Loucy (cell line): ENCODE measurements around the gene SCO2.

ENCODE experiments used
- H2AFZ ChIP-seq: fragments of 200-600 bp; sonication (generic); 2 replicates; pipeline ENCODE4 v1.6.0; 2016; ENCODE audit warnings: antibody characterized with exemption, mild to moderate bottlenecking, low read length, moderate library complexity
- H3F3A ChIP-seq: fragments of 200-600 bp; 2 replicates; pipeline ENCODE4 v1.6.0; 2016; ENCODE audit warnings: antibody characterized with exemption, low read depth, mild to moderate bottlenecking
- H3K27me3 ChIP-seq: fragments of 200-600 bp; sonication (generic); 2 replicates; pipeline ENCODE4 v1.6.1; 2014; ENCODE audit warnings: low read length, mild to moderate bottlenecking; ENCODE audit not compliant: insufficient read depth, poor library complexity, severe bottlenecking
- H3K36me3 ChIP-seq: fragments of 200-600 bp; sonication (generic); 2 replicates; pipeline ENCODE4 v1.6.1; 2016; ENCODE audit warnings: low read length; ENCODE audit not compliant: insufficient read depth
- H3K4me1 ChIP-seq: fragments of 200-600 bp; sonication (generic); 2 replicates; pipeline ENCODE4 v1.5.1; 2014; ENCODE audit warnings: low read length, mild to moderate bottlenecking; ENCODE audit not compliant: insufficient read depth, poor library complexity, severe bottlenecking
- H3K4me2 ChIP-seq: fragments of 200-600 bp; sonication (generic); 2 replicates; pipeline ENCODE4 v1.6.0; 2014; ENCODE audit warnings: antibody characterized with exemption, low read length, low read depth, mild to moderate bottlenecking; ENCODE audit not compliant: poor library complexity, severe bottlenecking
- H3K4me3 ChIP-seq: fragments of 200-600 bp; sonication (generic); 2 replicates; pipeline ENCODE4 v1.5.1; 2014; ENCODE audit warnings: low read length, mild to moderate bottlenecking, mixed read lengths; ENCODE audit not compliant: poor library complexity, severe bottlenecking
- H3K79me2 ChIP-seq: fragments of 200-600 bp; sonication (generic); 2 replicates; pipeline ENCODE4 v1.6.1; 2014; ENCODE audit warnings: low read length; ENCODE audit not compliant: insufficient read depth
- H3K9ac ChIP-seq: fragments of 200-600 bp; sonication (generic); 2 replicates; pipeline ENCODE4 v1.6.0; 2014; ENCODE audit warnings: mild to moderate bottlenecking, low read depth, low read length, moderate library complexity; ENCODE audit not compliant: poor library complexity, severe bottlenecking
- H3K9me2 ChIP-seq: fragments of 200-600 bp; sonication (generic); replicated peaks from 2 replicates; pipeline ENCODE4 v1.6.1; 2016; ENCODE audit warnings: low read depth, low read length, mixed read lengths
- H3K9me3 ChIP-seq: fragments of 200-600 bp; sonication (generic); 2 replicates; pipeline ENCODE4 v1.6.1; 2014; ENCODE audit warnings: mild to moderate bottlenecking, antibody characterized with exemption, low read length, low read depth; ENCODE audit not compliant: insufficient read depth
- H4K20me1 ChIP-seq: fragments of 200-600 bp; sonication (generic); 2 replicates; pipeline ENCODE4 v1.6.0; 2014; ENCODE audit warnings: antibody characterized with exemption, low read length, mild to moderate bottlenecking; ENCODE audit not compliant: insufficient read depth, poor library complexity, severe bottlenecking
- EZH2phosphoT487 ChIP-seq: fragments of 200-600 bp; IDR thresholded peaks from 2 replicates; pipeline ENCODE4 v1.6.1; 2018; ENCODE audit warnings: antibody characterized with exemption, mild to moderate bottlenecking, moderate library complexity, borderline replicate concordance
- TF ChIP-seq, protein P1 (sequence below): fragments of 200-600 bp; sonication (generic); conservative IDR thresholded peaks from 2 replicates; pipeline ENCODE4 v1.5.1; 2014; ENCODE audit warnings: mild to moderate bottlenecking, antibody characterized with exemption, low read length

SCO2 gene

DNA sequence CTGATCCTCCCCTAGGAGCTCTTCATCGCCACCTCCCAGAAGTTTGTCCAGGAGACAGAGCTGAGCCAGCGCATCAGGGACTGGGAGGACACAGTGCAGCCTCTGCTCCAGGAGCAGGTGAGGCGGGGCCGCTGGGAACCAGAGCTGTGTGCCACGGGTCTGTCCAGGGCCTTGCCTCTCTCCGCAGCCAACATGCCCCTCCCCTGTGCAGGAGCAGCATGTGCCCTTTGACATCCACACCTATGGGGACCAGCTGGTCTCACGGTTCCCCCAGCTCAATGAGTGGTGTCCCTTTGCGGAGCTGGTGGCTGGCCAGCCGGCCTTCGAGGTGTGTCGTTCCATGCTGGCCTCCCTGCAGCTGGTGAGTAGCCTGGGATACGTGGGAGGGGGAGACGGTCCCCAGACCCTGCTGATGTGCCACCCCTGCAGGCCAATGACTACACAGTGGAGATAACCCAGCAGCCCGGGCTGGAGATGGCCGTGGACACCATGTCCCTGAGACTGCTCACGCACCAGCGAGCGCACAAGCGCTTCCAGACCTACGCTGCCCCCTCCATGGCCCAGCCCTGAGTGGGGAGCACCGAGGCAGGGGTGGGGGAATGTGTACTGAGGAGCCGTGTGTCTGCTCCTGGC is 2.5 kb downstream of the SCO2 start:
- H3K4me1 ChIP-seq = peaks cover 16% of the 10 kb centered on the region
- no peaks in the 10 kb centered on the region for H3K9me2 ChIP-seq
- H3K9ac ChIP-seq = no peak overlapping the region
- no peak for TF ChIP-seq EZH2phosphoT487
- TF ChIP-seq, protein P1, sequence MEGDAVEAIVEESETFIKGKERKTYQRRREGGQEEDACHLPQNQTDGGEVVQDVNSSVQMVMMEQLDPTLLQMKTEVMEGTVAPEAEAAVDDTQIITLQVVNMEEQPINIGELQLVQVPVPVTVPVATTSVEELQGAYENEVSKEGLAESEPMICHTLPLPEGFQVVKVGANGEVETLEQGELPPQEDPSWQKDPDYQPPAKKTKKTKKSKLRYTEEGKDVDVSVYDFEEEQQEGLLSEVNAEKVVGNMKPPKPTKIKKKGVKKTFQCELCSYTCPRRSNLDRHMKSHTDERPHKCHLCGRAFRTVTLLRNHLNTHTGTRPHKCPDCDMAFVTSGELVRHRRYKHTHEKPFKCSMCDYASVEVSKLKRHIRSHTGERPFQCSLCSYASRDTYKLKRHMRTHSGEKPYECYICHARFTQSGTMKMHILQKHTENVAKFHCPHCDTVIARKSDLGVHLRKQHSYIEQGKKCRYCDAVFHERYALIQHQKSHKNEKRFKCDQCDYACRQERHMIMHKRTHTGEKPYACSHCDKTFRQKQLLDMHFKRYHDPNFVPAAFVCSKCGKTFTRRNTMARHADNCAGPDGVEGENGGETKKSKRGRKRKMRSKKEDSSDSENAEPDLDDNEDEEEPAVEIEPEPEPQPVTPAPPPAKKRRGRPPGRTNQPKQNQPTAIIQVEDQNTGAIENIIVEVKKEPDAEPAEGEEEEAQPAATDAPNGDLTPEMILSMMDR = no peak
- no peak overlapping the region for H2AFZ ChIP-seq
- peaks cover 53% of the 10 kb centered on the region; the same call in 1 of the 2 replicates for H3K36me3 ChIP-seq
- no peaks in the 10 kb centered on the region for H3K27me3 ChIP-seq
- no peak overlapping the region for H3K4me2 ChIP-seq
- peaks cover 16% of the 10 kb centered on the region; the same call in 1 of the 2 replicates for H3K79me2 ChIP-seq
- H3K4me3 ChIP-seq = no peak overlapping the region
- H3K9me3 ChIP-seq = no peaks in the 10 kb centered on the region
- peaks cover 9% of the 10 kb centered on the region for H4K20me1 ChIP-seq
- peaks cover 4% of the 10 kb centered on the region; the same call in 1 of the 2 replicates for H3F3A ChIP-seq

GRCh38 chr22:50522208-50522805 is 3.1 kb downstream of the SCO2 start:
- Histone ChIP-seq H3K4me3 (no peak overlapping the region), H3K9me2 (no peaks in the 10 kb centered on the region), H3K9me3 (no peaks in the 10 kb centered on the region), H2AFZ (no peak overlapping the region), H3K27me3 (no peaks in the 10 kb centered on the region), H3F3A (peaks cover 4% of the 10 kb centered on the region; the same call in 1 of the 2 replicates), H3K79me2 (peaks cover 17% of the 10 kb centered on the region; the same call in 1 of the 2 replicates), H3K9ac (no peak overlapping the region), H3K36me3 (peaks cover 59% of the 10 kb centered on the region; the same call in 1 of the 2 replicates), H4K20me1 (peaks cover 6% of the 10 kb centered on the region), H3K4me1 (peaks cover 12% of the 10 kb centered on the region), H3K4me2 (no peak overlapping the region)
- no peak for TF ChIP-seq EZH2phosphoT487

- H3K79me2 ChIP-seq = peaks cover 23% of the 10 kb centered on the region; the same call in 1 of the 2 replicates
- peaks cover 6% of the 10 kb centered on the region for H3K4me1 ChIP-seq
- TF ChIP-seq EZH2phosphoT487 = no peak
- TF ChIP-seq, protein P1 = no peak
- H3K4me3 ChIP-seq = no peak overlapping the region
- no peak overlapping the region for H3K4me2 ChIP-seq
- no peaks in the 10 kb centered on the region for H3K27me3 ChIP-seq
- no peaks in the 10 kb centered on the region for H3K9me2 ChIP-seq
- H3K9ac ChIP-seq = no peak overlapping the region
- no peak overlapping the region for H2AFZ ChIP-seq
- H3F3A ChIP-seq = peaks cover 4% of the 10 kb centered on the region; the same call in 1 of the 2 replicates
- peaks cover 61% of the 10 kb centered on the region; the same call in 1 of the 2 replicates for H3K36me3 ChIP-seq
- H4K20me1 ChIP-seq = peaks cover 3% of the 10 kb centered on the region
- H3K9me3 ChIP-seq = no peaks in the 10 kb centered on the region
Measured at GRCh38 chr22:50521710-50522109, 3.7 kb downstream of the SCO2 start.
